GM12892 (cell line): Measurements from ENCODE around the gene FOXI2.

ENCODE experiments used
- POLR2A ChIP-seq: IDR thresholded peaks from 2 replicates; pipeline ENCODE4 v1.6.1; 2011; ENCODE audit warnings: low read depth, low read length, control low read depth
- POLR2AphosphoS5 ChIP-seq: IDR thresholded peaks from 2 replicates; pipeline ENCODE4 v1.6.1; 2011; ENCODE audit warnings: low read depth, low read length, control low read depth

GRCh38 chr10:127720142-127720541, 16.8 kb upstream of the FOXI2 start:
- no peak for TF ChIP-seq POLR2A
- TF ChIP-seq POLR2AphosphoS5 = no peak
